Spleen (tissue), 10 donors: ENCODE results near the gene CDK11A. TPM values are rescaled to one million over a fixed set of nuclear protein-coding genes. Genes with fewer than 3 reads are reported as not detected.

ENCODE experiments used
- polyA plus RNA-seq, 3 donors: library from polyadenylated mRNA; stranded (reverse); fragments of 200-250 nt; gene quantifications; one replicate each; pipeline ENCODE4 v1.2.1, GENCODE V29; 2013
- total RNA-seq, 7 donors: library from RNA; depleted of rRNA in 3 of 7; stranded (reverse); fragments of >200 nt in 3 of 7; fragmentation: NEBNext Ultra II Directional in 4 of 7; extraction: Animal tissue kit (Norgen Biotek cat#: 25700) in 4 of 7; gene quantifications; one replicate each; pipeline versions ENCODE4 v1.1.0 to v1.2.1, GENCODE V29; 2016 to 2021
- donor health status: healthy with polysubstance abuse.
- donor health status: DM: no; HTN: no; CAD: no; lungs with moderate emphysema.
- donor health status: DM: no; HTN: no; CAD: no.
- donor health status: Bipolar disorder and iron deficiency.
- donor health status: healthy.
- donor health status: DM: no; HTN: no; CAD: no.
- donor health status: DM: yes; HTN: yes; CAD: no.

The CDK11A gene
- total and polyA plus RNA-seq, 10 donors: 29.3 to 123 (median 75.5) TPM

Other genes with a start within 250 kb of the CDK11A start
- gene ATAD3A, start 212.2 kb downstream of the CDK11A start, total RNA-seq: 10 to 100 TPM; 11.3 to 25.7 (median 17.8) TPM
- gene ATAD3A, start 212.2 kb downstream of the CDK11A start, polyA plus RNA-seq: 10 to 100 TPM; 13.4 to 29.0 (median 14.3) TPM
- 1 to 10 TPM in 6 of 7 donors, not detected in 1; 2.3 to 5.3 (median 2.7) TPM for gene TMEM240, start 183.7 kb downstream of the CDK11A start, total RNA-seq
- gene TMEM240, start 183.7 kb downstream of the CDK11A start, polyA plus RNA-seq: 1 to 10 TPM in 2 of 3 donors, under 1 TPM in 1; 0.39 to 2.2 (median 1.5) TPM
- gene SSU72, start 149.5 kb downstream of the CDK11A start, total RNA-seq: 100 to 1,000 TPM in 5 of 7 donors, 10 to 100 TPM in 2; 86.7 to 168 (median 111) TPM
- gene SSU72, start 149.5 kb downstream of the CDK11A start, polyA plus RNA-seq: 100 to 1,000 TPM in 1 of 3 donors, 10 to 100 TPM in 2; 89.2 to 121 (median 90.4) TPM
- gene FNDC10, start 124.2 kb downstream of the CDK11A start, total RNA-seq: 1 to 10 TPM; 2.2 to 8.8 (median 5.6) TPM
- 1 to 10 TPM; 2.2 to 4.4 (median 3.4) TPM for gene FNDC10, start 124.2 kb downstream of the CDK11A start, polyA plus RNA-seq
- 10 to 100 TPM; 46.2 to 76.5 (median 72.0) TPM for gene MIB2, start 108.9 kb downstream of the CDK11A start, total RNA-seq
- gene MIB2, start 108.9 kb downstream of the CDK11A start, polyA plus RNA-seq: 100 to 1,000 TPM in 1 of 3 donors, 10 to 100 TPM in 2; 49.6 to 165 (median 74.1) TPM
- gene MMP23B, start 92.2 kb downstream of the CDK11A start, total RNA-seq: 1 to 10 TPM; 1.4 to 7.3 (median 5.8) TPM
- 1 to 10 TPM; 4.2 to 9.3 (median 6.3) TPM for gene MMP23B, start 92.2 kb downstream of the CDK11A start, polyA plus RNA-seq
- gene CDK11B, start 65.4 kb downstream of the CDK11A start, total RNA-seq: 10 to 100 TPM; 19.4 to 34.1 (median 27.9) TPM
- 10 to 100 TPM; 20.0 to 38.2 (median 31.2) TPM for gene CDK11B, start 65.4 kb downstream of the CDK11A start, polyA plus RNA-seq
- 100 to 1,000 TPM in 1 of 7 donors, 10 to 100 TPM in 6; 48.3 to 105 (median 63.1) TPM for gene SLC35E2B, start 31.6 kb downstream of the CDK11A start, total RNA-seq
- 10 to 100 TPM; 18.3 to 26.7 (median 21.9) TPM for gene SLC35E2B, start 31.6 kb downstream of the CDK11A start, polyA plus RNA-seq
- gene NADK, start 54.1 kb upstream of the CDK11A start, total RNA-seq: 100 to 1,000 TPM; 155 to 271 (median 207) TPM
- gene NADK, start 54.1 kb upstream of the CDK11A start, polyA plus RNA-seq: 100 to 1,000 TPM in 1 of 3 donors, 10 to 100 TPM in 2; 62.6 to 155 (median 83.8) TPM
- 100 to 1,000 TPM; 186 to 304 (median 273) TPM for gene GNB1, start 166.7 kb upstream of the CDK11A start, total RNA-seq
- 100 to 1,000 TPM in 1 of 3 donors, 10 to 100 TPM in 2; 76.0 to 132 (median 95.5) TPM for gene GNB1, start 166.7 kb upstream of the CDK11A start, polyA plus RNA-seq
- 1 to 10 TPM in 1 of 7 donors, under 1 TPM in 4, not detected in 2; 0.34 to 3.0 (median 0.66) TPM for gene CALML6, start 190.9 kb upstream of the CDK11A start, total RNA-seq
- gene CALML6, start 190.9 kb upstream of the CDK11A start, polyA plus RNA-seq: 1 to 10 TPM in 1 of 3 donors, under 1 TPM in 2; 0.58 to 1.8 (median 0.85) TPM
- gene TMEM52, start 194.9 kb upstream of the CDK11A start, total RNA-seq: 1 to 10 TPM in 6 of 7 donors, not detected in 1; 1.1 to 4.7 (median 1.8) TPM
- 1 to 10 TPM in 1 of 3 donors, under 1 TPM in 2; 0.35 to 1.9 (median 0.64) TPM for gene TMEM52, start 194.9 kb upstream of the CDK11A start, polyA plus RNA-seq